ENCODE measurements around the gene BRD9.

DNA sequence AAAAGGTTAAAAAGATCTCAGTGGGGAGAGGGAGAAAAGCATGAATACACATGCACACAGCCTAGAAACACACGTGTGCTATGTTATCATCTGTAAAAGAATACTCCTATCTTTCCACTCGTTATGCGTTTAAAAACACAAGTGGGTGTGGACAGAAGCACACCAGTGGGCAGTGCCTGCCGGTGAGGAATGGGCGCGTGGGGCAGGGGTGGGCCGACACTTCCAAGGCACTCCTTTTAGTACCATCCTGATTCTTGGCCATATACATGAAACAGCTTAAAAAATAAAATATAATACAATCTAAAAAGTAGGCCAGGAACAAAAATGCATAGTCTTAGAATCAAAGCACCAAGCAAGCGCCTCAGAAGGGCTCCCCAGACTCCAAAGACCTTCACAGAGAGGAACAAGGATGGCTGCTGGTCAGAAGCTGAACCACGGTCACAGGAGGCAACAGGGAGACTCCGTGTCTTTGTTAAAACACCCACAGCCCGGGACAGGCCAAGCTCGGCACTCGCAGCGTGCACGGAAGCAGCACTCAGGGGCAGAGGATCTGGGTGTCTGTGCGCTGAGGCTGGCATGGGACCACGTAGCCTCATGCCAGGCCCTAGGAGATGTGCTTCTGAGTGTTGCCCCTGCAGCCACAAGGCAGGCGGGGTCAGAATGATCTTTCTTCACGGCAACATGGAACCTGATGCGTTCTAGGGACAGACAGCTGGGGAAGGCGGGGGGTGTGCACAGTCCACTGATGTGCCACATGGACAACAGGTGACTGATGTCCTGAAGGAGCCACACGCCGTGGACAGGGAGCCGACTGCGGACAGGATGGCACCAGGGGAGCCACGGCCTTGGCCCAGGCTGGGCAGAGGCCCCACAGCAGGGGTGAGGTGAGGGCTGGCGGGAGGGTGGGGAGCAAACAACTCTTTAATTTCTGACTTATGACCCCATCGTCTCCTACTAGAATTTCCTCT lies 15.9 kb downstream of the BRD9 start:
- TF ChIP-seq ZNF317 (CRISPR knock-in tag; IDR thresholded peaks at IDR 0.05; ENCODE audit: borderline replicate concordance, low read depth) (no peak), USF1 (CRISPR knock-in tag; IDR thresholded peaks at IDR 0.05) (no peak), MYBL2 (CRISPR knock-in tag; IDR thresholded peaks at IDR 0.05) (no peak), CTCF (IDR thresholded peaks at IDR 0.05) (no peak), CREM (CRISPR knock-in tag; IDR thresholded peaks at IDR 0.05) (no peak), ZNF263 (CRISPR knock-in tag; IDR thresholded peaks at IDR 0.05; ENCODE audit: low read depth) (no peak), ZNF281 (CRISPR knock-in tag; IDR thresholded peaks at IDR 0.05) (no peak), ZBTB21 (CRISPR knock-in tag; IDR thresholded peaks at IDR 0.05; ENCODE audit: borderline replicate concordance) (no peak), MAX (CRISPR knock-in tag; IDR thresholded peaks at IDR 0.05) (no peak), AFF4 (CRISPR knock-in tag; IDR thresholded peaks at IDR 0.05; ENCODE audit: borderline replicate concordance) (no peak), ZNF138 (CRISPR knock-in tag; conservative IDR thresholded peaks at IDR 0.05) (no peak), CBFB (CRISPR knock-in tag; IDR thresholded peaks at IDR 0.05; ENCODE audit: low read depth) (no peak)
- TF ChIP-seq, protein P1, sequence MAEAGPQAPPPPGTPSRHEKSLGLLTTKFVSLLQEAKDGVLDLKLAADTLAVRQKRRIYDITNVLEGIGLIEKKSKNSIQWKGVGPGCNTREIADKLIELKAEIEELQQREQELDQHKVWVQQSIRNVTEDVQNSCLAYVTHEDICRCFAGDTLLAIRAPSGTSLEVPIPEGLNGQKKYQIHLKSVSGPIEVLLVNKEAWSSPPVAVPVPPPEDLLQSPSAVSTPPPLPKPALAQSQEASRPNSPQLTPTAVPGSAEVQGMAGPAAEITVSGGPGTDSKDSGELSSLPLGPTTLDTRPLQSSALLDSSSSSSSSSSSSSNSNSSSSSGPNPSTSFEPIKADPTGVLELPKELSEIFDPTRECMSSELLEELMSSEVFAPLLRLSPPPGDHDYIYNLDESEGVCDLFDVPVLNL (CRISPR knock-in tag; IDR thresholded peaks at IDR 0.05; ENCODE audit: borderline replicate concordance, low read depth), result no peak
- TF ChIP-seq, protein P2, sequence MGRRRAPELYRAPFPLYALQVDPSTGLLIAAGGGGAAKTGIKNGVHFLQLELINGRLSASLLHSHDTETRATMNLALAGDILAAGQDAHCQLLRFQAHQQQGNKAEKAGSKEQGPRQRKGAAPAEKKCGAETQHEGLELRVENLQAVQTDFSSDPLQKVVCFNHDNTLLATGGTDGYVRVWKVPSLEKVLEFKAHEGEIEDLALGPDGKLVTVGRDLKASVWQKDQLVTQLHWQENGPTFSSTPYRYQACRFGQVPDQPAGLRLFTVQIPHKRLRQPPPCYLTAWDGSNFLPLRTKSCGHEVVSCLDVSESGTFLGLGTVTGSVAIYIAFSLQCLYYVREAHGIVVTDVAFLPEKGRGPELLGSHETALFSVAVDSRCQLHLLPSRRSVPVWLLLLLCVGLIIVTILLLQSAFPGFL (CRISPR knock-in tag; IDR thresholded peaks at IDR 0.05; ENCODE audit: borderline replicate concordance), result no peak

All from WTC11 (cell line).